ENCODE measurements around the gene SEZ6.

- TF ChIP-seq CTCF (conservative IDR thresholded peaks at IDR 0.05; ENCODE audit: low read depth, low read length) (no peak), EZH2 (IDR thresholded peaks at IDR 0.05; ENCODE audit: borderline replicate concordance, low read depth, low read length, poor library complexity, severe bottlenecking) (no peak)
Measured at GRCh38 chr17:28969706-28970393, 36.0 kb downstream of the SEZ6 start.
